HepG2 (cell line): ENCODE data around the gene C7orf57. TPM values are rescaled to one million over a fixed set of nuclear protein-coding genes. Genes with fewer than 3 reads are reported as not detected.

Experiments
- EP300 ChIP-seq, 3 experiments: sonication (generic) in 1 of 3; formaldehyde crosslinking in 1 of 3; IDR thresholded peaks; 2 replicates each; pipeline versions ENCODE4 v1.5.1 to v1.6.1; 2011 to 2020; ENCODE audit warnings: low read depth in 2 of 3, low read length in 2 of 3, borderline replicate concordance in 1 of 3, improper control_type of control experiment in 1 of 3, mild to moderate bottlenecking in 1 of 3, missing genetic modification reagents in 1 of 3, moderate library complexity in 1 of 3
- EZH2 ChIP-seq: conservative IDR thresholded peaks from 2 replicates; pipeline ENCODE4 v1.6.1; 2012; ENCODE audit warnings: mild to moderate bottlenecking, low read depth, low read length, moderate library complexity
- FOSL2 ChIP-seq: sonication (generic); formaldehyde crosslinking; IDR thresholded peaks from 2 replicates; pipeline ENCODE4 v1.4.0; 2020; ENCODE audit warnings: missing genetic modification reagents
- JUNB ChIP-seq: sonication (generic); formaldehyde crosslinking; IDR thresholded peaks from 2 replicates; pipeline ENCODE4 v1.8.0; 2022; ENCODE audit warnings: missing genetic modification reagents, mild to moderate bottlenecking, borderline replicate concordance
- JUND ChIP-seq: sonication (generic); formaldehyde crosslinking; IDR thresholded peaks from 2 replicates; pipeline ENCODE4 v1.8.0; 2022; ENCODE audit warnings: mild to moderate bottlenecking, missing genetic modification reagents
- KDM2A ChIP-seq: sonication (generic); formaldehyde crosslinking; IDR thresholded peaks from 2 replicates; pipeline ENCODE4 v1.4.0; 2020; ENCODE audit warnings: low read depth, missing genetic modification reagents, borderline replicate concordance
- ONECUT2 ChIP-seq: sonication (generic); formaldehyde crosslinking; IDR thresholded peaks from 2 replicates; pipeline ENCODE4 v1.4.0; 2020; ENCODE audit warnings: missing genetic modification reagents
- RXRB ChIP-seq: IDR thresholded peaks from 2 replicates; pipeline ENCODE4 v1.6.1; 2016; ENCODE audit warnings: borderline replicate concordance, missing genetic modification reagents, missing compliant biosample characterization
- TAF15 ChIP-seq: fragments of 200-400 bp; formaldehyde crosslinking; IDR thresholded peaks from one replicate; pipeline ENCODE4 v1.6.1; 2018; ENCODE audit warnings: mild to moderate bottlenecking, low read depth, low read length; ENCODE audit not compliant: poor library complexity, severe bottlenecking
- TBP ChIP-seq: sonication (generic); formaldehyde crosslinking; IDR thresholded peaks from 2 replicates; pipeline ENCODE4 v1.5.0; 2020; ENCODE audit warnings: missing genetic modification reagents
- TP53 ChIP-seq: sonication (generic); formaldehyde crosslinking; conservative IDR thresholded peaks from 2 replicates; pipeline ENCODE4 v1.4.0; 2020; ENCODE audit warnings: missing genetic modification reagents
- ZNF441 ChIP-seq: sonication (generic); formaldehyde crosslinking; IDR thresholded peaks from 2 replicates; pipeline ENCODE4 v1.7.0; 2021; ENCODE audit warnings: missing genetic modification reagents, borderline replicate concordance
- polyA plus RNA-seq, 8 experiments: library from polyadenylated mRNA; depleted of rRNA in 3 of 8; stranded (reverse) in 7 of 8; unstranded in 1 of 8; fragments of >200 nt; fragmentation: Illumina TruSeq in 4 of 8; extraction: Trizol in 4 of 8; gene quantifications; 2 replicates each; pipeline versions ENCODE4 v1.2.1 to v1.2.3, GENCODE V29; 2011 to 2016; ENCODE audit warnings: low read depth in 4 of 8, missing spikeins in 1 of 8, mixed read lengths in 1 of 8; ENCODE audit not compliant: insufficient read depth in 1 of 8
- total RNA-seq, 5 experiments: library from RNA; depleted of rRNA; stranded (reverse); fragments of >200 nt; fragmentation: Illumina TruSeq; extraction: Trizol; gene quantifications; 2 replicates each; pipeline ENCODE4 v1.2.3, GENCODE V29; 2016; ENCODE audit warnings: low read depth in 1 of 5
- TF ChIP-seq, protein P1 (sequence below): sonication (generic); formaldehyde crosslinking; IDR thresholded peaks from 2 replicates; pipeline ENCODE4 v1.4.0; 2020; ENCODE audit warnings: mild to moderate bottlenecking, missing genetic modification reagents
- TF ChIP-seq, protein P2 (sequence below): sonication (generic); formaldehyde crosslinking; IDR thresholded peaks from 2 replicates; pipeline ENCODE4 v1.8.1; 2023; ENCODE audit warnings: mild to moderate bottlenecking, inconsistent platforms, moderate library complexity, missing genetic modification reagents, borderline replicate concordance
- TF ChIP-seq, protein P3 (sequence below): sonication (generic); formaldehyde crosslinking; IDR thresholded peaks from 2 replicates; pipeline ENCODE4 v1.8.0; 2022; ENCODE audit warnings: missing genetic modification reagents, mild to moderate bottlenecking, borderline replicate concordance
- TF ChIP-seq, protein P4 (sequence below): sonication (generic); formaldehyde crosslinking; IDR thresholded peaks from 2 replicates; pipeline ENCODE4 v1.5.1; 2020; ENCODE audit warnings: missing genetic modification reagents, mild to moderate bottlenecking, borderline replicate concordance
- TF ChIP-seq, protein P5 (sequence below): sonication (generic); formaldehyde crosslinking; IDR thresholded peaks from 2 replicates; pipeline ENCODE4 v1.8.1; 2023; ENCODE audit warnings: missing genetic modification reagents, mild to moderate bottlenecking, borderline replicate concordance
- TF ChIP-seq, protein P6 (sequence below): sonication (generic); formaldehyde crosslinking; IDR thresholded peaks from 2 replicates; pipeline ENCODE4 v1.4.0; 2020; ENCODE audit warnings: missing genetic modification reagents
- TF ChIP-seq, protein P7 (sequence below): IDR thresholded peaks from 2 replicates; pipeline ENCODE4 v1.4.0; 2020; ENCODE audit warnings: mild to moderate bottlenecking, missing genetic modification reagents

C7orf57 gene
- total and polyA plus RNA-seq, 2 of the 13 experiments (the other 11 are each of a cell fraction or from before 2014, with no cell fraction given), result not detected

DNA sequence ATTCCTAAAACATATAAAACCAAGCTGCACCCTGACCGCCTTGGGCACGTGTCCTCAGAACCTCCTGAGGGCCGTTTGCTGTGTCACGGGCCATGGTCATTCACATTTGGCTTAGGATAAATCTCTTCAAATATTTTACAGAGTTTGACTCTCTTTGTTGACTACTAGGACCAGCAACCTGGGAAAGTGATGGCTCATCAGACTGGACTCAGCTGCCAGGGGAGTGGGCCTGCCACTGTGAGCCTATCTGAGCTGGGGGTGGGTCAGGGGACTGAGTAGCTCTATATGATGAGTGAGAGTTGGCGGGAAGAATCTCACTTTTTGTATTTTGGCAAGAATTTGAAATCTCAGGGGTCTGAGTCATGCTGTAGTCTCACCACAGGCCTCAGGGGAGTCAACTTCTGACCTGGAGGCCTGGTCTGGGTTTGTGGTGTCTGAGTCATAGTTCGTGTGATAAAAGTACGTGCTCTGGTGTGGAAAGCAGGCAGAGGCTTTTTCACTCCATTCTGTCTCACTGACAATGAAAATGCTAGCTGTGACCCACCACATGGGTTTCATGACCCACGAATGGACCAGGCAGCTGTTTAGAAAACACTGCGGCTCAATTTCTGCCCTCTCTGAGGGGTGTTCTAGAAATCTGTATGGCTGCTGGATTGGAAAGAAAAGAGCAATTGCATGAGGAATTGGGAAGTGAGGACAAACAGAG, 49.5 kb downstream of the C7orf57 start (continued):
- TF ChIP-seq, protein P1, sequence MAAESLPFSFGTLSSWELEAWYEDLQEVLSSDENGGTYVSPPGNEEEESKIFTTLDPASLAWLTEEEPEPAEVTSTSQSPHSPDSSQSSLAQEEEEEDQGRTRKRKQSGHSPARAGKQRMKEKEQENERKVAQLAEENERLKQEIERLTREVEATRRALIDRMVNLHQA (CRISPR knock-in tag), result no peak
- TF ChIP-seq TP53 (no peak), TBP (CRISPR knock-in tag) (no peak), FOSL2 (CRISPR knock-in tag) (peak; percentile 94), JUND (CRISPR knock-in tag) (0 out of 2 replicates have a peak, but pooled peaks have one; percentile 23), ZNF441 (no peak), RXRB (CRISPR knock-in tag) (peak; percentile 38; the same call in 1 of the 2 replicates), EP300 (IDR thresholded peaks at IDR 0.05; ENCODE audit: low read depth in 2 of 2, low read length in 2 of 2) (no peak), EP300 (CRISPR knock-in tag; IDR thresholded peaks at IDR 0.05; ENCODE audit: borderline replicate concordance) (peak; percentile 11; the same call in 1 of the 2 replicates), EZH2 (no peak), JUNB (CRISPR knock-in tag) (0 out of 2 replicates have a peak, but pooled peaks have one; percentile 23), KDM2A (CRISPR knock-in tag) (peak; percentile 42; the same call in 1 of the 2 replicates), ONECUT2 (CRISPR knock-in tag) (no peak), TAF15 (no peak)
- TF ChIP-seq, protein P2, sequence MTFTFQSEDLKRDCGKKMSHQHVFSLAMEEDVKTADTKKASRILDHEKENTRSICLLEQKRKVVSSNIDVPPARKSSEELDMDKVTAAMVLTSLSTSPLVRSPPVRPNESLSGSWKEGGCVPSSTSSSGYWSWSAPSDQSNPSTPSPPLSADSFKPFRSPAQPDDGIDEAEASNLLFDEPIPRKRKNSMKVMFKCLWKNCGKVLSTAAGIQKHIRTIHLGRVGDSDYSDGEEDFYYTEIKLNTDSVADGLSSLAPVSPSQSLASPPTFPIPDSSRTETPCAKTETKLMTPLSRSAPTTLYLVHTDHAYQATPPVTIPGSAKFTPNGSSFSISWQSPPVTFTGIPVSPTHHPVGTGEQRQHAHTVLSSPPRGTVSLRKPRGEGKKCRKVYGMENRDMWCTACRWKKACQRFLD (CRISPR knock-in tag), result no peak
- TF ChIP-seq, protein P3, sequence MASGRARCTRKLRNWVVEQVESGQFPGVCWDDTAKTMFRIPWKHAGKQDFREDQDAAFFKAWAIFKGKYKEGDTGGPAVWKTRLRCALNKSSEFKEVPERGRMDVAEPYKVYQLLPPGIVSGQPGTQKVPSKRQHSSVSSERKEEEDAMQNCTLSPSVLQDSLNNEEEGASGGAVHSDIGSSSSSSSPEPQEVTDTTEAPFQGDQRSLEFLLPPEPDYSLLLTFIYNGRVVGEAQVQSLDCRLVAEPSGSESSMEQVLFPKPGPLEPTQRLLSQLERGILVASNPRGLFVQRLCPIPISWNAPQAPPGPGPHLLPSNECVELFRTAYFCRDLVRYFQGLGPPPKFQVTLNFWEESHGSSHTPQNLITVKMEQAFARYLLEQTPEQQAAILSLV (CRISPR knock-in tag), result no peak
- TF ChIP-seq, protein P4, sequence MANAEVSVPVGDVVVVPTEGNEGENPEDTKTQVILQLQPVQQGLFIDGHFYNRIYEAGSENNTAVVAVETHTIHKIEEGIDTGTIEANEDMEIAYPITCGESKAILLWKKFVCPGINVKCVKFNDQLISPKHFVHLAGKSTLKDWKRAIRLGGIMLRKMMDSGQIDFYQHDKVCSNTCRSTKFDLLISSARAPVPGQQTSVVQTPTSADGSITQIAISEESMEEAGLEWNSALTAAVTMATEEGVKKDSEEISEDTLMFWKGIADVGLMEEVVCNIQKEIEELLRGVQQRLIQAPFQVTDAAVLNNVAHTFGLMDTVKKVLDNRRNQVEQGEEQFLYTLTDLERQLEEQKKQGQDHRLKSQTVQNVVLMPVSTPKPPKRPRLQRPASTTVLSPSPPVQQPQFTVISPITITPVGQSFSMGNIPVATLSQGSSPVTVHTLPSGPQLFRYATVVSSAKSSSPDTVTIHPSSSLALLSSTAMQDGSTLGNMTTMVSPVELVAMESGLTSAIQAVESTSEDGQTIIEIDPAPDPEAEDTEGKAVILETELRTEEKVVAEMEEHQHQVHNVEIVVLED (CRISPR knock-in tag), result no peak
- TF ChIP-seq, protein P5, sequence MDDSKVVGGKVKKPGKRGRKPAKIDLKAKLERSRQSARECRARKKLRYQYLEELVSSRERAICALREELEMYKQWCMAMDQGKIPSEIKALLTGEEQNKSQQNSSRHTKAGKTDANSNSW, result no peak
- TF ChIP-seq, protein P6, sequence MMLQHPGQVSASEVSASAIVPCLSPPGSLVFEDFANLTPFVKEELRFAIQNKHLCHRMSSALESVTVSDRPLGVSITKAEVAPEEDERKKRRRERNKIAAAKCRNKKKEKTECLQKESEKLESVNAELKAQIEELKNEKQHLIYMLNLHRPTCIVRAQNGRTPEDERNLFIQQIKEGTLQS (CRISPR knock-in tag), result peak; percentile 34; the same call in 1 of the 2 replicates
- TF ChIP-seq, protein P7, sequence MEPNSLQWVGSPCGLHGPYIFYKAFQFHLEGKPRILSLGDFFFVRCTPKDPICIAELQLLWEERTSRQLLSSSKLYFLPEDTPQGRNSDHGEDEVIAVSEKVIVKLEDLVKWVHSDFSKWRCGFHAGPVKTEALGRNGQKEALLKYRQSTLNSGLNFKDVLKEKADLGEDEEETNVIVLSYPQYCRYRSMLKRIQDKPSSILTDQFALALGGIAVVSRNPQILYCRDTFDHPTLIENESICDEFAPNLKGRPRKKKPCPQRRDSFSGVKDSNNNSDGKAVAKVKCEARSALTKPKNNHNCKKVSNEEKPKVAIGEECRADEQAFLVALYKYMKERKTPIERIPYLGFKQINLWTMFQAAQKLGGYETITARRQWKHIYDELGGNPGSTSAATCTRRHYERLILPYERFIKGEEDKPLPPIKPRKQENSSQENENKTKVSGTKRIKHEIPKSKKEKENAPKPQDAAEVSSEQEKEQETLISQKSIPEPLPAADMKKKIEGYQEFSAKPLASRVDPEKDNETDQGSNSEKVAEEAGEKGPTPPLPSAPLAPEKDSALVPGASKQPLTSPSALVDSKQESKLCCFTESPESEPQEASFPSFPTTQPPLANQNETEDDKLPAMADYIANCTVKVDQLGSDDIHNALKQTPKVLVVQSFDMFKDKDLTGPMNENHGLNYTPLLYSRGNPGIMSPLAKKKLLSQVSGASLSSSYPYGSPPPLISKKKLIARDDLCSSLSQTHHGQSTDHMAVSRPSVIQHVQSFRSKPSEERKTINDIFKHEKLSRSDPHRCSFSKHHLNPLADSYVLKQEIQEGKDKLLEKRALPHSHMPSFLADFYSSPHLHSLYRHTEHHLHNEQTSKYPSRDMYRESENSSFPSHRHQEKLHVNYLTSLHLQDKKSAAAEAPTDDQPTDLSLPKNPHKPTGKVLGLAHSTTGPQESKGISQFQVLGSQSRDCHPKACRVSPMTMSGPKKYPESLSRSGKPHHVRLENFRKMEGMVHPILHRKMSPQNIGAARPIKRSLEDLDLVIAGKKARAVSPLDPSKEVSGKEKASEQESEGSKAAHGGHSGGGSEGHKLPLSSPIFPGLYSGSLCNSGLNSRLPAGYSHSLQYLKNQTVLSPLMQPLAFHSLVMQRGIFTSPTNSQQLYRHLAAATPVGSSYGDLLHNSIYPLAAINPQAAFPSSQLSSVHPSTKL (CRISPR knock-in tag), result peak; percentile 41
